Measurements from ENCODE around the gene PTCD3.

PTCD3 gene

DNA sequence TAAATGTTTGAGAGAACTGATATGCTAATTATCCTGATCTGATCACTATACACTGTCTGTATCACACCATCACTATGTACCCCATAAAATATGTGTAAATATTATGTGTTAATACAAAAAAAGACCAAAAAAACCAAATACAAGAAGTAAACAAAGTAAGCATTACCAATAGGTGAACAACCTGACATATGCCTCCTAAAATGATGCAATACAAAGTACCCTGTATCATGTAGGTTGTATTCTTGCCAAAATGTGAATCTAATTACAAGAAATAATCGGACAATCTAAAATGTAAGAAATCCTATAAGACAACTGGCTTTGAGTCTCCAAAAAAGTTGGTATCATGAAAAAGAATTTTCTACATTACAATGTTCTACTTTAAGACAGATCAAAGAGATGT is 8.1 kb upstream of the PTCD3 start:
- H3K4me3 ChIP-seq (ENCODE audit: low read depth, low read length) = no peak overlapping the region
- no peak for DNase-seq (ENCODE audit: low read depth)
- TF ChIP-seq, protein P1, sequence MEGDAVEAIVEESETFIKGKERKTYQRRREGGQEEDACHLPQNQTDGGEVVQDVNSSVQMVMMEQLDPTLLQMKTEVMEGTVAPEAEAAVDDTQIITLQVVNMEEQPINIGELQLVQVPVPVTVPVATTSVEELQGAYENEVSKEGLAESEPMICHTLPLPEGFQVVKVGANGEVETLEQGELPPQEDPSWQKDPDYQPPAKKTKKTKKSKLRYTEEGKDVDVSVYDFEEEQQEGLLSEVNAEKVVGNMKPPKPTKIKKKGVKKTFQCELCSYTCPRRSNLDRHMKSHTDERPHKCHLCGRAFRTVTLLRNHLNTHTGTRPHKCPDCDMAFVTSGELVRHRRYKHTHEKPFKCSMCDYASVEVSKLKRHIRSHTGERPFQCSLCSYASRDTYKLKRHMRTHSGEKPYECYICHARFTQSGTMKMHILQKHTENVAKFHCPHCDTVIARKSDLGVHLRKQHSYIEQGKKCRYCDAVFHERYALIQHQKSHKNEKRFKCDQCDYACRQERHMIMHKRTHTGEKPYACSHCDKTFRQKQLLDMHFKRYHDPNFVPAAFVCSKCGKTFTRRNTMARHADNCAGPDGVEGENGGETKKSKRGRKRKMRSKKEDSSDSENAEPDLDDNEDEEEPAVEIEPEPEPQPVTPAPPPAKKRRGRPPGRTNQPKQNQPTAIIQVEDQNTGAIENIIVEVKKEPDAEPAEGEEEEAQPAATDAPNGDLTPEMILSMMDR (IDR thresholded peaks at IDR 0.05; ENCODE audit: control insufficient read depth, extremely low read depth, insufficient read depth) = no peak

DNA sequence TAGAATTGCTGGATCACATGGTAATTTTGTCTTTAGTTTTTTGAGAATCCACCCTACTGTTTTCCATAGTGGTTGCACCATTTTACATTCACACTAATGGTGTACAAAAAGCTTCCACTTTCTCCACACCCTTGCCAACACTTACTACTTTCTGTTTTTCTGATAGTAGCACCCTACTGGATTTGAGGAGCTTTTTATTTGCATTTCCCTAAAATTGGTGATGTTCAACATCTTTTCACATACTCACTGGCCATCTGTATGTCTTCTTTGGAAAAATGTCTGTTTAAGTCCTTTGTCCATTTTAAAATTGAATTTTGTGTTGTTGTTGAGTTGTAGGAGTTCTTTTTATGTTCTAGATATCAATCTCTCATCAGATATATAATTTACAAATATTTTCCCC is 3.9 kb upstream of the PTCD3 start:
- DNase-seq (ENCODE audit: low read depth) = no peak
- TF ChIP-seq, protein P1 (IDR thresholded peaks at IDR 0.05; ENCODE audit: control insufficient read depth, extremely low read depth, insufficient read depth) = no peak
- no peak overlapping the region for H3K4me3 ChIP-seq (ENCODE audit: low read depth, low read length)

DNA sequence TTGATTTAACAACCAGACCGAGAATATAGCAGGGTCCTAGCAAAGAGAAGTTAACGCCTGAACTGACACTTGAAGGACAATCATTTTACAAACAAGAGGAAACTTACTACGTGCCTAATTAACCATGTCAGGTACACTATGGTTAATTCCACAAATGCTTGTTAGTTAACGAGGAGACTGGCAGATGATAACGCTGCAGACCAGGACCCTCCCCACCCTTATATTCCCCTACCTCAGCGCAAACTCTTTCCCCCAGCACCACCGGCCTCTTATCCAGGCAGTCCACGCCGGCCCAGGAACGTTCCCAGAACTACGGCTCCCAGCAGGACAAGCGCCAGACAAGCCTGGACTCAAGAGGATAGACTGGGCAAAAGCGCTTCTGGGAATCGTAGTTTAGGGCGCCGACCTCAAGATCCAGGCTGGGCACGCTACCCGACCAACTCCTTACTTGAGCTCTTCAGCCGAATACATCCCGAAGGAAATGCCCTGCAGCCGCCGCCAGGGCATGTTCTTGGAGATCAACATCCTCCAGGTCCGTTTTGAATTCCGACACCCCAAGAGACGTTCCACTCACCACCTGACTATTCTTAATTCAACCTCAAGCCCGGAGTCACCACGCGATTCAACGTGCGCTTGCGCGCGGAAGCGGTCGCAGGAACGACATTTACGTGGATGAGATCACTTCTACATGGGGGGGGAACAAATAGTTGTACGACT is 625 bp upstream of the PTCD3 start, which contains the start of gene POLR1A:
Gene POLR1A (minus strand): TSS at position 635 of the 717 bp plus-strand sequence. CDS start 110 bp downstream, at position 525.
- TF ChIP-seq, protein P1 (IDR thresholded peaks at IDR 0.05; ENCODE audit: control insufficient read depth, extremely low read depth, insufficient read depth) = no peak
- H3K4me3 ChIP-seq (ENCODE audit: low read depth, low read length) = peak within 1 kb of the TSS; percentile 86
- DNase-seq (ENCODE audit: low read depth) = peak; percentile 85

DNA sequence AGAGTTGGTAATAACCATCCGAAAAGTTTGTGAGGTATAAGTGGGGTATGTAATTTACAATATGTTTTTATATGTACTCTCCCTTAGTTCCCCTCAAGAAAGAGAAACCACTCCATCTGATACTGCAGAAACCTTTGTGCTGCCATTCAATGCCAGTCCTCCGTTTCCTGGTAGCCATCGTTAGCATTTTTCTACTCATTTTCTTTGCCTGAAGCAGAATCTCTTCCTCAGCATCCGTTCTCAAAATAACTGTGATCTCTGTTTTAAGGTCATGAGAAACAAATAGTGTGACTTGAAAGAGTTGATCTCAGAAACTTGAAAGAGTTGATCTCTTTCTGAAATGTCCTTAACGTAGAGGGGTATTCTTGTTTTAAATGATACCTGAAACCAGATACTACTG is 996 bp downstream of the PTCD3 start:
- TF ChIP-seq, protein P1 (IDR thresholded peaks at IDR 0.05; ENCODE audit: control insufficient read depth, extremely low read depth, insufficient read depth) = no peak
- H3K4me3 ChIP-seq (ENCODE audit: low read depth, low read length) = peak overlapping the region; percentile 86
- no peak for DNase-seq (ENCODE audit: low read depth)

DNA sequence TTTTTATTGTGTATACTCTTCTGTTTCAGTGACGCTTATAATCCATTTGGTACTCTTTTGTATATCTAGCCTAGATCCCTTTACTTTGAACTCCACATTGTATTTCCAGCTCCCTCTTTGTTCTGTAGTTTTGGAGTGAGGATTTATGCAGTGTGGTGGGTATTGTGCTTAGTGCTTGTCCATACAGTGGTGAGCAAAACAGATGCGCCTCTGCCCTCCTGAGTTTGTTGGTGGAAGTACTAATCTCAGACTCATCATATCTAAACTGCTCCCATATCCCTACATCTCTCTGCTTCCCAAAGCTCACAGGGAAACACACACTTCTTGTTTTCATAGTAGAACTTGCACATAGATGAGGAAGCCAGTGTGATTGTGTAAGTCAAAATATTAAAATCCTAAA is 12.1 kb downstream of the PTCD3 start:
- TF ChIP-seq, protein P1 (IDR thresholded peaks at IDR 0.05; ENCODE audit: control insufficient read depth, extremely low read depth, insufficient read depth) = no peak
- H3K4me3 ChIP-seq (ENCODE audit: low read depth, low read length) = no peak overlapping the region
- DNase-seq (ENCODE audit: low read depth) = no peak

- TF ChIP-seq, protein P1 (IDR thresholded peaks at IDR 0.05; ENCODE audit: control insufficient read depth, extremely low read depth, insufficient read depth) = no peak
- H3K4me3 ChIP-seq (ENCODE audit: low read depth, low read length) = no peak overlapping the region
- DNase-seq (ENCODE audit: low read depth) = no peak
Measured at GRCh38 chr2:86123328-86123925, 17.4 kb downstream of the PTCD3 start.
